GM19043 (cell line): ENCODE results near the gene CYP26B1.

Experiments used
- ATAC-seq: cut with Tn5 transposase; IDR thresholded peaks from one replicate; pipeline ENCODE4 v1.9.1; 2021; ENCODE audit warnings: low read depth; ENCODE audit not compliant: unreplicated experiment

Gene CYP26B1

DNA sequence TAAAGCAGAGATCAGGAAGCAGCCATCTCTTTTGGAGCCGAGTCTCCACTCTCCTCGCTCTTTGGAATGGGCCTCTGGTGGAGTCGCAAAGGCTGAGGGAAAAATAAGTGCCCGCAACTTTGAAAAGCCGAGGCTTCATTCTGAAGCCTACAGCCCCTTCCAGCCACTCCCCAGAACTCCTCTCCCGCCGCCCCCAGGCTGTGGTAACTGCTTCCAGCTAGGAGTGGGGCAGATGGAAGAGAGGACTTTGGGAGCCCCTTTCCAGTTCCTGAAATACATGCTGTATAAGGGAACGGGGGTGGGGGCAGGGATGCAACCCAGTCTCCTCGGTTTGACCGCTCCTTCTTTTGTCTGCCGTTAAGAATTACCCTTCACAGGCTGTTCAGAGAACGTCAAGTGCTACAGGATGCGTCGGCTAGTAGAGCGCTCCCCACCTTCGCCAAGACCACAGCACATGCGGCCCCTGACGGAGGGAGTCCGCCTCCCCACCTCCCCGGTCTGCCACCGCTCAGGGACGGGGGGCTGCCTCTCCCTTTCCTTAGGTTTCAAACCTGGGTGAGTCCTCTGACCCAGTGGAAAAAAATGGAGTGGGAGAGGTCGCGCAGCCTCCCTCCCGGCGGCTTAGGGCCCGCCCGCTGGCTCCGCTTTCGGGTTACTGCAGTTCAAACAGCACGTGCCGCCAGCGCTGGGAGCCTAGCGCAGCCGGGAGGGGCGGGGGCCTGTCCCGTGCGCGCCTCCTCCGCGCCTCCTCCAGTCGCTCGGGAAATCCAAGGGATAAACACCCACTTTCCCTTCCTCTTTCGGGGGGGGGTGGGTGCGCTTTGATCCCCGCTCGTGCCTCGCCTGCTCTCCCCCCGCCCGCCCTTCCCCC is 4.9 kb downstream of the CYP26B1 start:
- no peak for ATAC-seq

DNA sequence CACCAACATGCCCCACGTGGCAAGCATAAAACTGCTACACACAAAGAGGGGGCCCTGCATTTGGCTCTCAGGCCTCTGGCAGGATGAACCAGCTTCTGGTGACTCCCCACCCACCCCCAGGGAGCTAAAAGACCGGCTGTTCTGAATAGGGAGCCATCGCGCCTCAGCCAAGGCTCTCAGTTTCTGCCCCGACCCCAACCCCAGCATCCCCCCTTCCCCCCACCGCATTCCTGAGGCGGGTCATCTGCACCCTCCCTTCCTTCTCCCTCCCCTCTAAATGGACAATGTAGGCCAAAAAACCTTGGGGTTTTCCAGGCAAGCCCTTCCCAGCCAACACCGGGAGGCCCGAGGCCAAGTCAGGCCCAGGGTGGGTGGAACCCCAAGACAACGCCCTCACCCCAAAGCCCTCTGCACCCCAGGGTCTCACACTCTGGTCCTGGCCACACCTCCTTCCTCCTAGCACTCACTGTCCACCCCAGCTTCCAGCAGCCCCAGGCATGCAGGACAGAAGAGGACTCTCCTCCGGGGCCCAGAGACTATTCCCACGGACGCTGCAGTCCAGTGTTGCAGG is 5.7 kb downstream of the CYP26B1 start:
- no peak for ATAC-seq

DNA sequence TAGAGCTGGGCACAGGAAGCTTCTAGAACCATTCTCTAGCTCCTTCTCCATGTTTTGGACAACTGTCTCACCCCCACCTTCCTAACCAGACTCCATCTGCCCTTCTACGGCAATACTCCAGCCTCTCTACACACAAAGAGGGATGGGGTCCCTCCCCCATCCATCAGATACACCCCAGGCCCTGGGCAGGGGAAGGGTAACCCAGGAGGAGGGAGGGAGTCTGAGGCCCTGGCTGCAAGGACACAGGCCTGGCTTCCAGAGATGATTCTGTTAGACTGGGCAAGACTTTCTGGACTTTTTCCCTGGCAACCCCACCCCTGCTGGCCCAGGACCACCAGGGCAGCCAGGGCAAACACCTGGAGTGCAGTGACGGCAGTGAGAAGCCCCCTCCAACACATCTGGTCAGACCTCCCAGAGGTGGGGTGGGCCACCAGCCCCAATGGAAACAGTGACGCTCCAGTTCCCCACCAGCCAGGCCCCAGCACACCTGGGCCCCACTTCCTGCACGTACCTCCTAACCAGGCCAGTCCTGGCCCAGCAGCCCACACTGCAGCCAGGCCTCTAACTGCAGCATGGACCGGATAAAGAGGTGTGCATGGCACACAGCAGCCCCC is 6.5 kb downstream of the CYP26B1 start:
- no peak for ATAC-seq

DNA sequence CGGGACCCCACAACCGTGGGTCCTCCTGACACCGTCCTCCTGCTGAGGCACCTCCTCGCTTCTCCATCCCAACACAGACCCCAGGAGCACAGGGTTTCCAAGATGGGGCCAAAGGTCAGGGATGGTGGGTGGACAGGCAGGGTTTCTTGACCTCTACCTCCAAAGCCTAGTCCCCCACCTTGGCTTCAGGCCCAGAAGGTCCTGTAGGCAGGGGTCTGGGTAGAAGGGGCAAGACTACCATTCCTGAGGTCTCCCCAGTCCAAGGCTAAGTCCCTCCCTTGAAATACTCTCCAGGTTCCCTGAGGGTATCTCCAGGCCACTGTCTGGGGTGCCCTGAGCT is 7.1 kb downstream of the CYP26B1 start:
- ATAC-seq, result no peak

DNA sequence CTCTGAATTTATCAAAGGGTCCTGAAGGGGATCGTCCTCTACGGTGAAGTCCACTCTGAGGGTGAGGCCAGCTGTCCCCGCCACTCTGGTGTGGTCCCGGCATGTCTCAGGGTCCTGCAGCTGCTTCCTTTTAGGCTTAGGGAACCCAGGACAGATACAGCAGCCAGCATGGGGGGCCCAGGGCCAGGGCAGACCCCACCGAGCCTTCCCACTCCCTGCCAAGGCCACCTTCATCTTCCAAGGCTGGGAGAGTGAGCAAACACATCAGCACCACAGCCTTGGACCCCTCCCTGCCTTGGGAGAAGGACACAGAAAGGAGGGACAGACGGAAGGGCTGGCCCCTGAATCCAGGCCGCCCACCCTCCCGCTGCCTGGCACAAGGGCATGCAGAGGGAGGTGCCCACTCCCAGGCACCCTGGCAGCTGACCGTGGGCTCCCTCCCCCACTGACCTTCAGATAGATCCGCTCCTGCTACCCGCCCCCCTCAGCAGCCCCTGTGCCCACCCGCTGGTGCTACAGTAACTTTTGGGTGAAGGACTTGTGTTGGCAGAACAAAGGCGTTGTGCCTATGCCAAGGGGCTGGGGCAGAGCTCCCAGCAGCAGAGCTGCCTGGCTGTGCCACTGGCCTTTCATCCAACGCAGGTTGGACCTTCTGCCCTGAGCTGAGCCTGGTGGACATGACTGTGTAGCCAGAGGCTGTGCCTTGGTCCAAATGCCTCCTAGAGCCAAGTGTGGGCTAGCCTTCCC is 7.6 kb downstream of the CYP26B1 start:
- no peak for ATAC-seq

DNA sequence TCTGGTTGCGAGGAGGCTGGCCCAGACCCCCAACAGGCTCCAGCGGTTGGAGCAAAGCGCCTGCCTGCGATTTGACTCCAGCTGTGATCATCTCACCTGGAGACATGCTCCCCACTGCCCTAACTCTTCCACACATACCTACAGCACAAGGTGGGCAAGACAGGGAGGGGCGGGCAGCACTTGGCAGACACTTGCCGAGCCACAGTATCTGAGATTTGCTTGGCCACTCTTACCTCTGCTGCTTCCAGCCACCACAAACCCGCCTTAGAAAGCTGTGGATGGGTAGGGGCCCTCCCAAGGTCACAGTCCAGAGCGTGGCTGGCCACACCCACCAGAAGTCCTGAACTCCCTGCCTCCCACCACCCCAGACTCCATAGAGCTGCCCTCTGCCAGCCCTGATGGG is 8.2 kb downstream of the CYP26B1 start:
- no peak for ATAC-seq

DNA sequence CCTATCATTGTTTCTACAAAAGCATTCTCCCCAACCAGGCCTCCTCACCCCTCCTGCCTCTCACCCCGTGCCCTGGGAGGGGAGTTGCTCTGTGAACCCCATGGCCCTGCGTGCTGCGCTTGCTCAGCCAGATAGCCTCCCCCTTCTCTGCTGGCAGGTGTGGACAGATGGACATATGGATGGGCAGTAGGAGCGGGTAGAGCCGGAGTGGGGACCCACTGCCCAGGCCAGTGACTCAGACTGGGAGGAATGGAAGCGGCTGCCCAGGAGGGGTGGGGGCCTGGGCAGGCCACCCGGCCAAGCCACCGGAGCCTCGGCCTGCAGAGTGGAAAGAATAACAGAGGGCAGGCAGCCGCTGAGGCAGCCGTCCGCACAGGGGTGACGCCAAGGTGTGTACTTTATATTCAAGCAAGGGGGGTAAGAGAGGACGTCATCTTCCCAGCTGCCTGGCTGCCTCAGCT is 8.7 kb downstream of the CYP26B1 start:
- no peak for ATAC-seq

DNA sequence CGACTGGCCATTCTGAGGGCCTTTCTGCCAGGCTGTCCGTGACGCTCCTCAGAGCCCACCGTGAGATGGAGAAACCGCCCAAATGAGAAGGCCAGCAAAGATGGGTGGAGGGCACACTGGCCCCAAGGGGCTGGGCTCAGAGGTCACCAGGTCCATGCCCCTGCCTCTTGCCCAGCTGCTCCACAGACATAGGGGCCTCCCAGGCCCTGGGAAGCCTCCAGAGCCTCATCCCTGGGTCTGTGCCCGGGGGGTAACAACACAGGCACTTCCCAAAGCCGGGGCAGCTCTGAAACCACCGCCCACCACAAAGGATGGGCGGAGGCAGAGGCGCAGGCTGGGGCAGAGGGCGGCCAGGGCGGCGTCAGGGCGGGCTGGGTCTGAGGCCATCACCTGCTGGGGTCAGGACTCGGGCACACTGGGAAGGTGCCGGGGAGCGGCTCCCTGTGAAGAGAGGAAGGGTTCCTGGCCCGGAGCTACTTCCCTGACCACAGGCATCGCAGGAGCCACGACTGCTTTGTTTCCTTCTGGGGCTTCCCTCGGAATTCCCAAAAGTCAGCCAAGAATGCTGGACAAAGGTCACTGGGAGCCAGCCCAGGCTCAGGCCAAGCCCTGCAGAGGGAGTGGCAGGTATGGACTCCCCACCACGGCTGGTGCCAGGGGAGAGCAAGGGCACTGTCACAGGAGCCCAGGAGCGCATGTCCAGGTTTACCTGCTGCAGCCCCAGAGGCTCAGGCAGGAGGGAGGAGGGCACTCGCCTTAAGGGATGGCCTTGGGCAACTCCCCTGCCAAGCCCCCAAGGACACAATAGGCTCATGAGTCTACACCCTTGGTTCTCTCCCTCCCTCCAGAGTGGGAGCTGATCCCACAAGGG is 9.4 kb downstream of the CYP26B1 start:
- no peak for ATAC-seq

DNA sequence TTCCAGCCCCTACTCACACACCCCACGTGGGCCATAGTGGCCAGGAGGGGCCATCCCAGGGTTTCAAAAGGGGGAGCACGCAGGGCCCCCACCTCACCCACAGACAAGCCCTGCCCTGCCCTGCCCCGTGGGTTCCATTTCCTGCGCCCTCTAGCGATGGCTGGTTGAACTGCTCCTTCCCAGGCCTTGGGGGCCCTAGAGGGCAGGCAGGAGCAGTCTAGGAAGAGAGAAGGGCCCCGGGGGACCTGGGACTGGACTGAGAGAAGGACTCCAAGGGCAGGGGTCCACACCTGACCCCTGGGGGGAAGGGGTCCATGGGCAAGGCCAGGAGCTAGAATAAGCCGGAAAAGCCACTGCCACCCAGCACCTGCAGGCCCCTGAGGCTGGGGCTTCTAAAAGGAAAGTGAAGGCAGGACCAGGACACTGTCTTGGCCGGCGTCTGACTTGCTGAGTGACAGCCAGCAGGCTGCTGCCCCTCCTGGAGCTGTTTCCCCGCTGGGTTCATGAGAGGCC is 10.1 kb downstream of the CYP26B1 start:
- ATAC-seq, result peak; percentile 91

DNA sequence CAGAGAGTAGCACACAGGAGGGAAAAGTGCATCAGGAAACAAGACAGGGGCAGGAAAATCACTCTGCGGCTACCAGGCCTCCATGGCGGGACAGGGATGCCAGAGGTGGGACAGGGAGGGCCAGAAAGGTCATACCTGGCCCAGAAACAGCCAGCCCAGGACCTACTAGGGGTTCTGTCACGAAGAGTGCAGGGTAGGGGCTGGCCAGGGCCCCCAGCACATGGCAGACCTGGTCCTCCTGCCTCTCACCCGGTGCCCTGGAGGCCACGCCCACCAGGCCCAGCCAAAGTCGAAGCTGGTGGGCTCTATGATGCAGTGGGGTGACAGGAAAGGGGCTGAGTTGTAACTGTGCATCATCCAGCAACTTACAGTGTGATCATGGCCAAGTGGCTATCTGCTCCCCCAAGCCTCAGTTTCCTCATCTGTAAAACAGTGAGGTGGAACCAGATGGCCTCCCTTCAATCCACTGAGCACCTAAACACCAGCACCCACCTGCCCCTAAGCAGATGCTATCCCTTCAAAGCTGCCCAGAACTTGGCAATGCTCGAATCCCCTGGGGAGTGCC is 10.6 kb downstream of the CYP26B1 start:
- peak; percentile 19 for ATAC-seq

DNA sequence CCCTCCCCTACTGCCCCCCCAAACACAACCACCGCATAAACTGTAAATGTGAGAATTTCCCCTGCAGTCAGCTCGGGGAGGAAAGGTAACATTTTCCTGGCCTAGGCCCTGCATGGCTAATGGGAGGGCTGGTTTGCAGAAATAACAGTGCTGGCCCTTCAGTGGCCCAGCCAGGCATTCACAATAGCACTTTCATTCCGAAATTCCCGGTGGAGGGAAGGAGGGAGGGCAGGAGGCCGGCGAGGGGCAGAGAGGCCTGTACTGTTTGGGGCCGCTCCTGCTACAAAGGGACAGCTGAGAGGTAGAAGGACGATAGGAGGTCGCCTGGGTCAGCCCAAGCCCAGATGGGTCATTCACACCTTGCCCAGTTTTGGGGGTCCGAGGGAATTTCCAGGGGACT is 11.3 kb downstream of the CYP26B1 start:
- ATAC-seq, result no peak

DNA sequence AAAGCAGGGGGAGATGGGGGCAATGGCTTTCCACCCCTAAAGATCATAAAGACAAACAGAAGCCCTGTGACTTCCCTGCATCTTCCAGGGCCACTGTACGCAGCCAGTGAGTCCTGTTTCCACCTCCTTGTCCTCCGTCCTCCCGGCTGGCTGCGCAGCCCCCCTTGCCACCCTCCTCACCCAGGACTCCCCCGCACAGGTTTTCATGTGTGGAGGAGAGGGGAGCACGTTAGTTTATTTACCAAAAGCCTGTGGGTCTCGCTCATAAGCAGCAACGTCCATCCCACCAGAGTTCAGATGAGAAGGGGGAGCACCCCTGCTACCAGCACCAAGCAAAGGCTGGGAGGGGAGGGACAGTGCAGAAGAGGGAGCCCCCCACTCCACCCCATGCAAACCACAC is 11.7 kb downstream of the CYP26B1 start:
- no peak for ATAC-seq

DNA sequence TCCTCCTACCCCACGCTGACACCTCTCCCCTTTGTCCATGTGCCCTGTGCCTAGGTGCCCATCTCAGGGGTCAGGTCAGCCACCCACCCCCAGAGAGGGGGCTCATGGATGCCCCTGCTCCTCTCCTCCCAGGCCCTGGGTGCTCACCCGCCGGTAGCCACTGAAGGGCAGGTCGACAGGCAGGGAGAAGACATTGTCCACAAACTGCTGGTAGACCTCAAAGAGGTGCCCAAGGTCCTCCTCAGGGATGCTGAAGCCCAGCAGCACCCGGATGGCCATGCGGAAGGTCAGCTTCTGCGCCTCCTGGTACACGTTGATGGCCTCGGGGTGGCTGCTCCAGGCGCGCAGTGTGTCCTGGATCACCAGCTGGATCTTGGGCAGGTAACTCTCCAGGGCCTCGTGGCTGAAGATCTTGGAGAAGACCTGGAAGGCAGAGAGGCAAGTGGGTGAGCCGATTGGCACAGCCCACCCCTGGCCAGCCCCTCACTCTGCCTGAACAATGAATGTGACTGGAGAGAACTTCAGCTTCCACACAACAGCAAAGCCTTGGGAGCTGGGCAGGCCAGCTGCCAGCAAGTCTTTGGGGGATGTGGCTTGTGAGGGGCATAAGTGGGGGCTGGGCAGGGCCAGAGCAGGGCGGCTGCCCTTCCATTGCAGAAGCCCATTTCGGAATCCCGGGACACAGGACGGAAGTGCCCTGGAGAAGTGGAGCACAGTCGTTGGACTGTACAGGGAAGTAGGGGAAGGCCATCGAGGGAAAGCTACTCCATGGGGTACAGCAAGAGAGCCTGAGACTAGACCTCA is 12.5 kb downstream of the CYP26B1 start:
- ATAC-seq, result no peak

DNA sequence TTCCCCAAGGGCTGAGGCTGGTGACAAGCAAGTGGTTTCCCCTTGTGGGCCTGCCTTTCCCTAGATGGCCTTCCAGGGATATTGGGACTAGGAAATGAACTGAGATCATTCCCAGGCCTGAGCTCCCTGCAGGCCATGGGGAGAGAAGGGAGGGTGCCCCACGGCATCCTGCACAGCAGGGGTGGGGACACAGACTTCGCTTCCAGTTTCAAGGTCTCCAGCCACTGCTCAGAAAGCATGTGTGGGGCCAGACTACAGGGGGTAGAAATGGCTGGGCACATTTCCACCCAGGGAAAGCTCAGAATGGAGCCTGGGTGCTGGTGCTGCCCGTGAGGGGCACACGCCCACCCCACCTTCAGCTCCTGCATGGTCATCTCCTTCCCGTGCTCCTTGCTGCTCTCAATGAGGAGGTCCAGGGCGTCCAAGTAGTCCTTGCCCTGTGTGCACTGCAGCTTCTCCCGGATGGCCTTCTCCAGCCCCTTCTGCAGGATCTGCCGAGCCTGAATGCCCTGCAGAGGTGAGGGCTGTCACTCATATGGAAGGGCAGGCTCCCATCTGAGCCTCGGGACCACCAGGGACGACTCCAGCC is 13.2 kb downstream of the CYP26B1 start:
- ATAC-seq, result no peak

DNA sequence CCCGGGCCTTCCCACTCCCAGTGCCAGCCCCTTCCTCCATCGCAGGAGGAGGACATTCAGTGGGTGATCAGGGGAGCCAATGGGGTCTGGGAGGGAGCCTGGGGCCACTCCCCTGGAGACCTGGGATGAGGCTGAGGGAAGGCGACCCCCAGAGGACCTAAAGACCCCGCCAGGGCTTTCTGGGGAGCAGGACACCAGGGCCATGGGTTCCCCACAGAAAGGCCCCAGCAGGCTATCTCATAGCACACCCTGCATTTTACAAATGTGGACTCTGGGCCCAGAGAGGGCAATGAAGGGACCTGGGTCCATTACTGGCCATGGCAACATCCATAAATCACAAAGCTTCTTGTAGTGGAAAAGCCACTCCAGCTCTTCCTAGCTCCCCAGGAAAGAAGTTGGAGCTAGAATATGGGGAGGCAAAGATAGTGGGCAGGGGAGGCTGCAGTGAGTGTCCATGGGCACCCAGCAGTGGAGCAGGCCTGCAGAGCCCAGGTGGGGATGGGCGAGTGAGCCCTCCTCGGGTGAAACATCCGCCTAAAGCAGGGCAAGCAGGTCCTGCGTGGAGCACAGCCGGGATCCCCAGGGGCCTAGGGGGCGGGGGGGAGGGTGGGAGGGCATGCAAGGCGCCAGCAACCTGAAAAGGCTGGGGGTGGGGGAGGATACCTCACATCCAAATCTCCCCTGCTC is 13.8 kb downstream of the CYP26B1 start:
- ATAC-seq, result no peak

DNA sequence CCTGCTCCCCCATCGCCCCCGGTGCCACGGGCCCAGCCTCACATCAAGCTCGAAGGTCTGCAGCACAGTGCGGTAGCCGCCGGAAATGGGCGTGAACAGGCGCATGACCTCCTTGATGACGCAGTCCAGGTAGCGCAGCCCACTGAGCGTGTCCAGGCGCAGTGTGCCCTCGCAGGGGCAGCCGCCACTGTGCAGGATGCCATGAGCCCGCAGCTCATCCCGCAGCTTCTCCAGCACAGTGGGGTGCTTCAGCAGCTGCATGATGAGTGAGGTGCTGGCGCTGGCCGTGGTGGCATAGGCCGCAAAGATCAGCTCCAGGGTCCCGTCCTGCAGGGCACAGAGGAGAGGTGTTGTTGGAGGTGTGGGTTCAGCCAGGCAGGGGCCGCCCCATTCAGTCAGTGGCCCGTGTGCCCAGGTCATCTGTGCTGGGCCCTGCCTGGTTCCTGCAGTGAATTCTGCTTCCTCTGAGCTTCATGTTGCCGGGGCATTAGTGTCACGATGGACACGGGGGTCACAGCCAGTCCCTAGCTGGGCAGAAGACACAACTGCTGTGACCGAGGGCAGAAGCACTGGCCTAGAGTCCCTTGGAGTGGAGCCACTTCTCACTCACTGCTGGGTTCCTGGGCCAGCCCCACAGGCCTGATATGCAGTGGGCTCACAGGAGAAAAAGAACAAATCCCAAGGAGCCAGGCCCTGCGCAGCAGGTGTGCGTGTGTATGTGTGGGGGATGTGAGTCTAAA is 14.5 kb downstream of the CYP26B1 start:
- no peak for ATAC-seq
